DMS79 treated with DMSO at 0.1 percent for 48 hours (cell line): Measurements from ENCODE around the gene MYL7.

Source experiments
- DNase-seq: peaks from one replicate; lab custom pipeline; 2025; lab: John Stamatoyannopoulos, UW

The MYL7 gene

DNA sequence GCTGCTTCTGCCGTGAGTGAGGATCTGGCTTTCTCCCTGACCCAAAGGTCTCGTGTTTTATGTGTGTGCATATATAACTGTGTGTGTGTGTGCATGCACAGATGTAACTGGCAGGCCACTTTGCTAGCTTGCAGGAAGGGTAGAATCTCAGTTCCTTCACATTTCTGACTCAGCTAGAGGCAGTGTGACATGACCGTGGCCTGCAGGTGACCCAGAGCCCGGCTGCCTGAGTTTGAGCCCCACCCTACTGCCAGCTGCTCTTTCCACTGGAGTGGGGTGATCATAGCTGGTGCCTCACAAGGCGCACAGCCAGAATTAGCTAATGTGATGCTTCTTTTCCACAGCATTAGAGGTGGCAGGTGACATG lies 9.3 kb upstream of the MYL7 start:
- no peak for DNase-seq

DNA sequence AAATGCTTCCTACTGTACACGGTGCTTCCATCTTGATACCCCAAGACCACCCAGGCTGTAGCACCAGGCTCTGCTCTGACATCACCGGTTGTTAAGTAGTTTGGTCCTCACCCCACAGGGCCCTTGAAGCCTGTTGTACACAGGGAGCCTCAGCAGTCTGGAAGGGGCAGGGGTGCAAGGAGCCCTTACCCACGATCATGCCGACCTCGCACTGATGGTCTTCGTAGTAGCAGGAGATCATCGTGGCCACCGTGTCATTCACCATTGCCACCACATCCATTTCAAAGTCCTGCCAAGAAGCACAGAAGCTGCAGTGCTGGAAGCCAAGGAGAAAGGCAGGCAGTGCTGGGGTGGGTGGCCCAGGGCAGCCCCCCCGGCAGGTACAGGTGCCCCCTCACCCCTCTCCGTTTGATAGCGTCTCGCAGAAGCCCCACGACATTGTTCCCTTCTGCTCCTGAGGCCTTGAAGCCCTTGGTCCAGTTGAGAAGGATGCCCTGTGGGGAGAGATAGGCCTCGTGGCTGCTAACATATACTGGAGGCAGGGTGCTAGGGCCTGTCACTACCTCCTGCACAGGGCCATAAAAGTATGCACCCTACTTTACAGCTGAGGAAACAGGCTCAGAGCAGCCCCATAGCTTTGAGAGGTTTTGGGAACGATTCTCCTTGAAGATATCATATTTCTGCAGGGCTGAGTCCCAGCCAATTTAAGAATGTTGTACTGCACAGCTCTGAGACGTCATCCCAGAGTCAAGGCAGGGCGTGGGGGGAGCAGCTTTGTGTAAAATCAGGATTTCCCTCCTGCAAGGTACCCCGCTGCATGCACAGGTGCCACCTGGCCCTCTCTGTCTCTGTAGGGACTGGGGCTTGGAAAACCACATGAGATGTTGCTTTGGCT lies 8.7 kb upstream of the MYL7 start:
- no peak for DNase-seq

DNA sequence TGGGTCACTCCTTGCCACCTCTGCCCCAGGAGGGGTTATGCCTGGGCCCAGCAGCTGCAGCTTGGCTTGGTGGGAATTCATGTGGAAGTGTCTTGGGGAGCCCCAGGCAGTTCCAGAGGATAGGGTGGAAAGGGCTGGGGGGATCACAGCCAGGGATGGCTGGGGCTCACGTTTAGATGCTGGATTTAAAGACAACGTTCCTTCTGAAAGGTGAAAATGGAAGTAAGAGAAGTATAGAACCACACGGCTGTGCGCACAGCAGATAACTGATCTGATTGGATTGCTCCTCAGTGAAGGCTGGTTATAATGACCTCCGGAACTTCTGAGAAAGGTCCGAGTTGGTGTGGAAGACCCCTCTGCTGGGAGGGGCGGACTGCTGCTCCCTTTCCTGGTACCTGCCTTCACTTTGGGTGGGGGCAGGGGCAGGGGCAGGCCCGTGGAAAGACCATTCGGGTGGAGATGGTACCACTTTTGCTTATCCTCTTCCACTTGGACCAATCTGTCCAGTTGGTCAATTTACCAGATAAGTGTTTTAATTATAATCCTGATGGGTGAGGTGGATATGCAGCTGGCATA lies 7.9 kb upstream of the MYL7 start:
- DNase-seq = no peak

DNA sequence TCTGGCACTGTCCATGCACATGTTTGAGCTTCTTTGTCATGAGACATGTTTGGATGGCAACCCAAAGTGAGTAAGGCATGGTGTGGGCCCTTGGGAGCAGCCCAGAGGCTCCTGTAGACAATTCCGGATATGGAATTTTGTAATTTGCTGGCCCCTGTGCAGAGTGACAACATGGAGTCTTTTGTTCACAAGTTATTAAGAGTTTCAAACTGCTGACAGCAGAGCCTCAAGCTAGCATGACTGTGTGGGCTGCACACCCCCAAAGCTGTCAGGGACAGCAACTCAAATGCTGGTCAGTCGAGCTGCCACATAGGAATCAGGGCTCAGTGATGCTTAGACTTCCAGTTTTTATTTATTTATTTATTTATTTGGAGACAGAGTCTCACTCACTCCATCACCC lies 7.0 kb upstream of the MYL7 start:
- no peak for DNase-seq

DNA sequence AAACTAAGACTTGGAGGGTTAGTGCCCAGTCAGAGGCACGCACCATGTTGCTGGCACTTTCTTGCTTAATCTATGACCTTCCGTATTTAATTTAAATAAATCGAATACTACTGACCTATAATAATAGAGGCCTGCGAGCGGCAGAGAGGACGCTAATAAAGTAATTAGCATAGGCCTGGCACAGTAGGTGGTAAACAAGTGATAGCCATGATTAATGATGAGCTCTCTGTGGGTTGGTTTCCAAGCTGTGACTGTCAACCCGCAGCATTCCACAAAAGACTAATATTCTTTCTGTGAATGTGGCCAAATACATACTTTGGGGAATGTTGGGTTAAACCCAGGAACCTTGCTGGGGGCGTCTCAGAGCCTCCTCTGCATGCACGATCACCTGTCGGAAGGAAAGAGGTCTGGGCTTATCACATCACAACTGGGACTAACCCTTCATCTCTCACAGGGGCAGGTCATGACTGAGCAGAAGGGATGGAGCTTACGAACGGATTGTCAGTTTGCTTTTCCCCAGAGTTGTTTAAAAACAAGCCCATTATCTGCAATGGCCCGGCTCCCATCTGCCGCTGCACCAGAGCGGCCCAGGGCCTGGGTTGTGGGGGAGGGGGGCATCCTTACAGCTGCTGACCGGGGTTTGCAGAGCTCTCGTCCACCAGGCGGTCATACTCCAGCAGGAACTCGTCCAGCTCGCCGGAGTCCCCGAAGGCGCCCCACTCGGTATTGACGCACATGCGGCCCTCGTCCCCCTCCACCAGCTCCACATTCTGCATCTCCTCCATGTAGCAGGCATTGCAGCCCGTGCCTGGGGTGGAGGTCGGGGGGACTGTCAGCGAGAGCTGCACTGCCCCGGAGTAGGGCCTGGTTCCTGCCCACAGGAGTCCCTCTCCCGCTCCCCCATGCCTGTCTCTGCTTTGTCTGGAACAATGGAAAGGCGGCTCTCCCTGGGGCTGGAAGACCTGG lies 6.2 kb upstream of the MYL7 start:
- DNase-seq = no peak

DNA sequence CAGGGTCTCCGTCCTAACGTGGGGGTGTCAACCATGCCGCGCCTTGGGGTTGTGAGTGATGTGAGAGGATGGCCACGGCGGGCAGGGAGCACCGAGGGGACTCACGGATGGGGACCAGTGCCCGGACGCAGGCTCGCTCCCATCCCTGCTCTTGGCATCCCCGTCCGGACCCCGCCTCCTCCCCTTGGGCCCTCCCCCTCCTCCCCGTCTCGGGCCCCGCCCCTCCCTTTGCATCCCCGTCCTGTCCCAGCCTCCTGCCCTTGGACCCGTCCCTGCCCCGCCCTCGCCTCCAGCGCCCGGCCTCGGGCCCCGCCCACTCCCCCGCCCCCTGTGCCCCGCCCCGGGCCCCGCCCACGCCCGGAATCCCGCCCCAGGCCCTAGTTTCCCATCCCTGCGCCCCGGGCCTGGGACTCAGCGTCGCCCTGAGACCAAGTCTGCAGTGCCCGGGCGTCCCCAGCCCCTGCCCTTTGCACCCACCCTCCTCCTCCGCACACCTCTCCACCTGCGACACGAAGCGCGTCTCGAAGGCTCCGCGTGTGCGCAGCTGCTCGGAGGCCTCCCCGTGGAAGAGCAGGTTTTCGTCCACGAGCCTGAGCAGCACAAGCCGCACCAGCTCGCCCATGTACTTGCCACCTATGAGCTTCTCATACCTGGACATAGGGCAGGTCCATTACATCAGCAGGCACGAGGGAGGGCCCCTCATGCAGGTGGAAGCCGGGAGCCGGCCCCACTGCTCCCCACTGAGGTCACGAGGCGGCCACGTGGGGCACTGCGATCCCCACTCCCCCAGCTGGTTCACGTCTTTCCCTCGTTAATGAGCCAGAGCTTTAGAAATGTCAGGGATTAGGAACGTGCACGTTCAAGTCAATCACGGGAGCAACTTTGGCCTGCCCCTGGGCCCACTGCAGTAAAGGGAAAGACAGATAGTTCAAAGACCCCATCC lies 5.1 kb upstream of the MYL7 start:
- no peak for DNase-seq

DNA sequence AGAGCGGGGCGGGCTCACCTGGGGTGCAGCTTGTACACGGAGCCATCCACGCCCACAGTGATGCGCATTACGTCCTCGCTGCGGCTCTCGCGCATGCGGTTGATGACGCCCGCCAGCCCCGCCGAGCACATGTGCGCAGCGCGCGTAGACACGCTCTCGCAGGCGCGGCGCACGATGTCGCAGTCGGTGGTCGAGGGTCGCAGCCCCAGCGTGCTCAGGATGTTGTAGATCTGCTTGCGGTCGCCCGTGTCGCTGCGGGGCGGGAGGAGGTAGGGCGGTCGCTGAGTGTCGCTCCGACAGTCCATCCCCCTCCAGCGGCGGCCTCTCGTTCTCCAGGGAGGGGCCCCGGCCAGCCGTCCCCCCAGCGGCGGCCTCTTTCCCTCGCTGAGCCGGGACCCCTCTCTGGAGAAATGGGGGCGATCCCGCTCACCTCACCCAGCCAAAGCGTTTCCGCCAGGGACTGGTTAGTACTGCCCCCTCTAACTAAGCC lies 4.4 kb upstream of the MYL7 start:
- no peak for DNase-seq

DNA sequence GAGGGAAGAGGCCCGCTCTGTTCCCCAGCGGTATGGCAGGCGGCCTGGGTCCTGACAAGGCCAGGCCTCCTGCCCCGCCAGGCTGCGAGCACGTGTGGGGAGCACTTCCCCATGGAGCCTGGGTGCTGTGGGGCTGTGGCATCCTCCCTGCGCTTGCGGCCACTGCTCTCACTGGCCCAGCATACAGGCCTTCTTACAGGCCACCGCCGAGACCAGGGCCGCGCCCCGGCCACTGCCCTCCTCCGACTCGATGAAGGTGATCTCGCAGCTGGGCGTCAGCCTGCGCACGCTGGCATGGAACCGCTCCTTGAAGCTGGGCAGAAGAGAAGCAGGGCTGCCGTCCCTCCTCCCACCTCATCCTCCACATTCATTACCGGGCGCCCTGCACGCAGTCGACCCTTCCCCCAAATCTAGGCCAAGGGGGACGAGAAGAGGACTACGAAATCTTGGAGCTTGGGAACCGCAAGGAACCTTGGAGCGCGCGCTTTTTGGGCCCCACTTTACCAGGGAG lies 3.9 kb upstream of the MYL7 start:
- no peak for DNase-seq

DNA sequence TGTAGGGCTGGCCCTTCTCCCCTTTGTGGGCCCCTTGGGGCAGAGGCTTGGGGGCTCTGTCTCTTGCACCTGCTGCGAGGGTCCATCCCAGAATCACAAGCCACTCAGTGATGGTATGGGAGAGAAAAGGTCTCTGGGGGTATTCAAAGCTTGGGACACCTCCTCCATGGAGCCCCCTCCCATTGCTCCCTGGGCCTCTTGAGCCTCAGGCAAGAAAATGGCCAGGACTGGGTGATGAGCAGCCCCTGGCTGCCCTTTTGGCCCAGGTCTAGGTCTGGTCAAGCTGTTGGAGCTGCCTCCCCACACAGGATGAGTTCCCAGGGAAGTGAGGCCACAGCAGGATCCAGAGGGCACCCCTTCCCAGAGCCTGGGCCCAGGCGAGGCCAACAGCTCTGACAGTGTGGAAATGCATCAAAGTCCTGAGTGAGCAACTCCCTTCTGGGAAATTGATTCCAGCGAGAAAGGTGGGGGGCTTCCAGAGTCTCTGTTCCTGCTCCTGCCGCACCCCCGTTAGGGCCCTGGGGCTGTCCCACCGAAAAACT lies 3.4 kb upstream of the MYL7 start:
- DNase-seq = no peak

DNA sequence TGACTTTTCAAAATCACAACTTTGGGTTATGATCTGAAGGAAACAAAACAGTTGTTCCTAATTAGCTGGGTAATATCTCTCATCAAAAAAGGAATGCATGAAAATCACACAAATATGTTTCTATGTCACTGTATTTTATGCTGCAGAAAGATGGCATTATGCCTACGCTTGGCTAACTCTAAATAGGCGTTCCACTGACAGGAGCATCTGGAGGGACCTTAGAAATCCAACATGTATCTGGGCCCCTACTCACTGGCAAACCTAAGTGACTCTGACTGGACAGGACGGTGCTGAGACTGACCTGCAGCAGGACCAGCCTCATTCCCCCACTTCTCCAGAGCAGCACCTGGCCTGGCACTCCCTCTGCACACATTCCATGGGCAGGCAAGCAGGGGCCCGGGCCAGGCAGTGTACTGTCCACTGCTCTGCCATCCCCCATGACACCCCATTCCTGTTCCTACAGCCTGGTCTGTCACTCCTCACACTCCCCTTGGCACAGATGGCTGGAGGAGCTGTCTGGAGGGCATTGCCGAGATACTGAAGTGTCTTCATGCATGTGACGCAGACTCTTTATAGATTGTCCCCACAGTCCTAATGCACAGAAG lies 2.6 kb upstream of the MYL7 start:
- no peak for DNase-seq

DNA sequence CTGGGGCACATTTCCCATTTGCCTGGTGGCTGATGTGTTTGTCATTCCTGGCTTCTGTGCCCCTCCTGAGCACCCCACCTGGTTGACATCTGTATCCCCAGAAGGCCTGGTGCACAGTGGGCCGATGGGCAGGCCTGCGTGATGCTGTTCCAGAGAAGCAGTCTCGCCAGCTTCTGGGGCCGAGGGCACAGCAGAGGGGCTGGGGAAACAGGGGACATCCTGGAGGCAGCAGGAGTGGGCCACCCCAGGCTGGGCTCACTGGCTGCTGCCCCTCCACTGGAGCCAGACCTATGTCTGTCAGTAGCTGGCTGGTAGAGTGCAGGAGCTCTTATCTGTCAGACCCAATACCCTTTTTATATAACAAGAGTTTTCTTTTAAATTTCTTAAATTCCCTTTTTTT lies 896 bp upstream of the MYL7 start:
- DNase-seq = no peak

DNA sequence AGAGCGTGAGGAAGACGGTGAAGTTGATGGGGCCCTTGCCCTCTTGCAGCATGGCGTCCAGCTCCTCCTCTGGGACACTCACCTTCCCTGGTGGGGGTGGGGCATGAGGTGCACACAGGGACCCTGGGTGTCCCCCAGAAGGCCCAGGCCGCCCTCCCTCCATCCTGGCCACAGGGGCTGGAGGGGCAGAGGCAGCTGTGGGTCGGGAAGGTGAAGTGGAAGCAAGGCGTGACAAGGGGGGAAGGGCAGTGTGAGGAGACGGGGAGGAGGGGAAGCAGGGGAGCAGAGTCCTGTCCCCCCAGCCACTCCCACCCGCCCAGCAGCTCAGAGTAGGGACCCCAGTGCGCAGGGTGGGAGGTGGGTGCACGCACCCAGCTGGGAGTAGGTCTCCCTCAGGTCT lies 791 bp downstream of the MYL7 start:
- no peak for DNase-seq

DNA sequence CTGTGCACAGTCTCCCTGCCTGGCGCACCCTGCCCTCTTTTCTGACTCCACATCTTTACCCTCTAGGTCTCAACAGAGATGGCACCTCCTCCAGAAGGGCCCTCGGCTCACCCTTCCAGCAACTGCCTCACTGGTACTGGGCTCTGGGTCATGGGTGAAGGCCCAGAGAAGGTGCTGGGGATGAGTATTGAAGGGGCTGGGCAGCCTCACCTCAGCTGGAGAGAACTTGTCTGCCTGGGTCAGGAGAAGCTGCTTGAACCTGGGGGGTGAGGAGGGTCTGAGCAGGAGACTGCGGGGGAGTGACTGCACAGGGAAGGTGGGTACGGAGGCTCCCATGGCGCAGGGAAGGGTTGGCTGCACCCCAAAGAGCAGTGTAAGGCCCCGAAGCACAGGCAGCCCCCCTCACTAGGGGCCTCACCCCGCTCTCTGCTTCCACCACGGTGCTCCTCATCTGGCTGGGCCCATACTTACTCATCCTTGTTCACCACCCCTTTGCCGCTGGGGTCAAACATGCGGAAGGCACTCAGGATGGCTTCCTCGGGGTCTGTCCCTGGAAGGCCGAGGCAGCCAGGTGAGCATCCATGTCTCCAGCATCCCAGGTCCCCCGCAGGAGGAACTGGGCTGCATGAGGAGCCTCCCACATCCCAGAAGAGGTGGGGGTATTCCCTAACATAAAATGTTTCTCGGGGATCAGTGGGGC lies 1.7 kb downstream of the MYL7 start:
- no peak for DNase-seq

DNA sequence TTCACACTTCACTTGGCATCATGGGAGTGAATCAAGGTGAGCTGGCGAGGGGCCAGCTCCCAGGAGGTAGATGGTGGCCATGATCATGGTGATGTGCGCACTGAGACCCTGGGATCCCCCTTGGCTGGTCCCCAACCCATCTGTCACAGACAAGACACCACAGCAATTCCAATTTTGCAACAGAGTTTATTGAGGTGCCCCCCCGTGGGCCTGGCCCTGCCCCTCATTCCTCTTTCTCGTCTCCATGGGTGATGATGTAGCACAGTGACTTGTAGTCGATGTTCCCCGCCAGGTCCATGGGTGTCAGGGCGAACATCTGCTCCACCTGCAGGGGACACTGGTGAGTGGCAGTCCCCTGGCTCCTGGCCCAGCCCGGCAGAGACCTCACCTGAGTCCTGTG lies 2.4 kb downstream of the MYL7 start:
- DNase-seq = no peak

DNA sequence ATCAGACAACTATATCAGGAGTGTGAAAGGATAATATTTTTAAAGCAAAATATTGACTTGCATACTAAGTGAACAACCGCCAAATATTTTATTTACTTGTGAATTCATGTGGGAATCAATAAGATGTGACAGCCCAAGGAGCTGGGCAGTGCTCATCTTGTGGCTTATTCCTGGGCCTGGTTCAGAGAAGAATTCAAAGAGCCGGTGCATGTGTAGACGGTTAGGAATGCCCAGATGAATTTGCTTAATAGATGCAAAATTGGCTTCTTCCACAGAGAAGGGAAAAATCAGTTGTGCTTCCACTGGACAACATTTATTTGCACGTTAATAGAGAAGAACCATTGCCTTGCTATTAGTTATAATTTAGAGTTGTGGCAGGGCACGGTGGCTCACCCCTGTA lies 4.4 kb downstream of the MYL7 start:
- no peak for DNase-seq

DNA sequence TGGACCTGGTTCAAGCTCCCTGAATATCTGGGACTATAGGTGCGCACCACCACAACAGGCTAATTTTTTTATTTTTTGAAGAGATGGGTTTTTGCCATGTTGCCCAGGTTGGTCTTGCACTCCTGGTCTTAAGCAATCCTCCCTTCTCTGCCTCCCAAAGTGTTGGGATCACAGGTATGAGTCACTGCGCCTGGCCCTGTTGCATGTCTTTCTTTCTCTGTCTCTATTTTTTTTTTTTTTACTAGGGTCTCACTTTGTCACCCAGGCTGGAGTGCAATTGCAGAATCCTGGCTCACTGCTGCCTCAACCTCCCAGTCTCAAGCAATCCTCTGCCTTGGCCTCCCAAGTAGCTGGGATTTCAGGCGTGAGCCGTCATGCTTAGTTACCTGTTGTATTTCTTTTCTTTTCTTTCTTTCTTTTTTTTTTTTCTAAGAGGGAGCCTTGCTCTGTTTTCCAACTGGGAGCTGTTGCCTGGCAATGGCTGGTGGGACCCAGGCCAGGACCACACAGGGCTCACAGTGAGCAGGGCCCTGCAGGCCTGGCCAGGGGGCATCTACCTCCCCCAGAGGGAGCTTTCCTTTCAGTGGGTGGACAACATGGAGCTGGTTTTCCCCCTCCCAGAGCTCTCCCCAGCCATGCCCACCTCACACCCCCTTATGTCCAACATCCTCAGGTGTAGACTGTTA lies 6.0 kb downstream of the MYL7 start:
- DNase-seq = no peak

DNA sequence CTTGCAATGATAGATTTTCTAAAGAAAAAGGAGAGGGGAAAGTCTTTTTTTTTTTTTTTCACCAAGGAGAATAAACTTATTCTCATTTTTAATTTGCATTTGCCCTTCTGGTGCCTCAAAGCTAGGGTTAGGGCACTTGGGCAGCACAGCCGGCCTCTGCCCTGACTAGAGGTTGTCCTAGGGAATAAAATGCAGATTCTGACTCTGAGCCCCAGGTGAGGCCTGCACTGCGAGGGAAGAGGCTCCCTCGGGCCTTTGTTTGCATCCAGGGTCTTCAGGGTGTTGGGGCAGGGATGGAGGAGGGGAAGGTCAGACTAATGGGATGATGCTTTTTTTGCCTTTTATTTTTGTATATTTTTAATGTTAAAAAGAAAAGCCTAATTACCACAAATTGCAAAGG lies 7.8 kb downstream of the MYL7 start:
- no peak for DNase-seq

DNA sequence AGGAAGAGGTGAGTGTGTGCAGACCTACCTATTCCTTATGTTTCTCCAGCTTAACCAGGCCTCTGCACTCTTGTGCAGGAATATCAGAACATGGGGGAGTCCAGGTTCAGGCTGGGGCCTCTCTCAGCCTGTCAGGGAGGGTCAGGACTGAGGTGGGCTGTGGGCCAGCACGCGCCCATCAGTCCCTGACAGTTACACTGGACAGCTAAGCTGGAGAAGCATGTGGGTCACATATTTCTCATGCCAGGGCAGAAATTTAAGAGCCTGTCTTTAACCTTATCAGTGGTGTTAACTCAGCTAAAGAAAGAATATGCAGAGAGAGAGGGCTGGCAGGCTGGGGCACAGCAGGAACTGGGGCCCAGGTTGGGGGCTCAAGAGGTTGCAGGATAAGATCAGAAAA lies 9.1 kb downstream of the MYL7 start:
- DNase-seq = no peak
